Measurements from ENCODE around the gene PRDM11. TPM values are rescaled to one million over a fixed set of nuclear protein-coding genes. Genes with fewer than 3 reads are reported as not detected.
"Not testable (repeated sequence)": the region's sequence is repeated elsewhere in the genome, so short reads cannot be mapped to it uniquely, and the experiment has no call there.

The PRDM11 gene
- total RNA-seq, 1 experiment from 2014 or later = 2.9 TPM

DNA sequence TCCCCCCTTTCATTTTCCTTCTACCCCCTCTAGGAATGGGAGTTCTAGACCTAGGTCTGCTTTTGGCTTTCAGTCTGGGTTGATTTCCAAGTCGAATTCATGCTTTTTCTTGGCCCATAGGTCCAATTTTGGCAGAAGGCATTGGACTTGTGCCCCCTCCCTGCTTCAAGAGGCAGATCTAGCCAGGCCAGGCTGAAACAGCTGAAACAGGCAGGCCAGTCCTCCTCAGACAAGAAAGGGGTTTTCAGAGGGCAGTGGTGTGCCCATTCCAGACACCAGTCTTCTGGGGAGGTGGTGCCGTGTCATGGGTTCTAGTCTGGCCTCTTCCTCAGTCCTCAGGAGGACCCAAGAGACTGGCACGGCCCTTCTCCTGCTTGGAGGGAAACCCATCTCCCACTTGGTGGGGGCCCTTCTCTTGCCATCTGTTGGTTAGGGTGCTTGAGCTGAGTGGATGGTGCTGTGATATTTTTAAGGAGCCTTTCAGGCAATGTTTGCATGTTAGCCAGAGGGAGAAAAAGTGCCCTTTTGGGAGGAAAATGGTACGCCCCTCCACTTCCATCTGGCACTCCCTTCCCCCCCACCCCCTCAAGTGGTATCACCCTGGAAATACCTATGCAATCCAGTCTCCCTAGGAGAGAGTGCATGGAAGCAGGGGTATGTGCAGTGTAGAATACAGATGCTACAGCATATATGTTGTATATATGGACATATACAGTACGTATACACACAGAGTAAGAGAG is 86.1 kb downstream of the PRDM11 start:
- DNase-seq (ENCODE audit: low read depth) = no peak

DNA sequence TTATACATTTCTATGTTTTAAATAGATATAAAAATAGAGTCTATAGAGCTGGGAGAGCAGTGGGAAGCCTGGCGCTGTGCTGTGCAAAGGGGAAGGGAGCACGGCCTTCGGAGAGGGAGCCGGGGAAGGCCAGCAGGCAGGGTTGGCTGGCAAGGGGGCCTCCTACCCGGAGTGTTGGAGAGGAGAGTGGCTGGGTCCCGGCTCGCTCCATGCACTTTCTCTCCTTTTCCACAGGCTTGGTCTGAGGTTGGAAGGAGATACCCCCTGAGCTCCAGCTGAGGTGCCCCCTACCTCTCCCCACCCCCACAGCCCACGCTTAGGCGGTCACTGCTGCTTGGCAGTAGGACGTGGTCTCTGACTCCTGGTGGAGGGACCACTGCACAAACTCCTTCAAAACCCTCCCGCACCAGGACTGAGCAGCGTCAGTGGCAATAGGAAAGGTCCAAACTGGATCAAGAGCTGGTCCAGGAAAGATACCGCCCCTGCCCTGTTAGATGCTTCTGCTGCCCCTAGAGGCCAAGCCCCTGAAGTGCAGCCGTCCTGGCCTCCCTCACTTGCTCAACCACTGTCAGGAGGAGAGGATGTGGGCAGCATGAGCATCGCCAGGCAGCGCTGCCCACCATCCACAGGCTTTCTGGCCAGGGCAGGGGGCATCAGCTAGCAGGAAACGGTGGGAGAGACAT is 86.8 kb downstream of the PRDM11 start:
- DNase-seq (ENCODE audit: low read depth) = peak; percentile 46

- no peak for DNase-seq (ENCODE audit: low read depth)
Observed at GRCh38 chr11:45233804-45234170, 87.3 kb downstream of the PRDM11 start.

GRCh38 chr11:45234306-45235006 is 88.0 kb downstream of the PRDM11 start:
- no peak for DNase-seq (ENCODE audit: low read depth)

DNA sequence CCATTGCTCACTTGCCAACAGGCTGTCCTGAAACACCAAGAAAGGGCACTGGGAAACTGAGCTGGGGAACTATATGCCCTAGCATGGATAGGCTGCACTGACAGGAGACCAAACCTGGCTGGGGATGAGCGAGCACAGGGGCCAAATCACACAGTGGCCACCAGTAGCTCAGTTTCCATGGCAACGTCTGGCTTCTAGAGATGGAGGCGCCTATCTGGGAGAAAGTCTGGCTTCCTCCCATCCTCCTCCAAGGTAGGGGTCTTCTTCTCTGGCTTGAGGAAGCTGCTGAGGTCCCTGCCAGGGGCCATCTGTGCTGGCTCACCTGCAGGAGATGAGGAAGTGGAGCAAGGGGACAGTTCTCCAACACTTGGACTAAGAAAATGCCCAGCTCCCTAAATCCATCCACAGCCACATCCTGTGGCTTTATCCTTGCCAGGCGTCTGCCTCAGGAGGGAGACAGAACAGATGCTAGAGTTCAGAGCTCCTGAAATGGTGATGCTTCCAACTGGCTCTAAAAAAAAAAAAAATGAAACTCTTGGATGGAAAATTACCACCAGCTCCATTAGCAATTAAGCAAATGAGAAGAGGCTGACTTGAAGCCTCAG is 91.4 kb downstream of the PRDM11 start:
- no peak for DNase-seq (ENCODE audit: low read depth)

GRCh38 chr11:45238724-45239123 is 92.3 kb downstream of the PRDM11 start:
- peak; percentile 36 for DNase-seq (ENCODE audit: low read depth)

- no peak for DNase-seq (ENCODE audit: low read depth)
Observed at GRCh38 chr11:45239733-45240132, 93.3 kb downstream of the PRDM11 start.

GRCh38 chr11:45243967-45244366 is 97.5 kb downstream of the PRDM11 start:
- DNase-seq (ENCODE audit: low read depth) = no peak

DNA sequence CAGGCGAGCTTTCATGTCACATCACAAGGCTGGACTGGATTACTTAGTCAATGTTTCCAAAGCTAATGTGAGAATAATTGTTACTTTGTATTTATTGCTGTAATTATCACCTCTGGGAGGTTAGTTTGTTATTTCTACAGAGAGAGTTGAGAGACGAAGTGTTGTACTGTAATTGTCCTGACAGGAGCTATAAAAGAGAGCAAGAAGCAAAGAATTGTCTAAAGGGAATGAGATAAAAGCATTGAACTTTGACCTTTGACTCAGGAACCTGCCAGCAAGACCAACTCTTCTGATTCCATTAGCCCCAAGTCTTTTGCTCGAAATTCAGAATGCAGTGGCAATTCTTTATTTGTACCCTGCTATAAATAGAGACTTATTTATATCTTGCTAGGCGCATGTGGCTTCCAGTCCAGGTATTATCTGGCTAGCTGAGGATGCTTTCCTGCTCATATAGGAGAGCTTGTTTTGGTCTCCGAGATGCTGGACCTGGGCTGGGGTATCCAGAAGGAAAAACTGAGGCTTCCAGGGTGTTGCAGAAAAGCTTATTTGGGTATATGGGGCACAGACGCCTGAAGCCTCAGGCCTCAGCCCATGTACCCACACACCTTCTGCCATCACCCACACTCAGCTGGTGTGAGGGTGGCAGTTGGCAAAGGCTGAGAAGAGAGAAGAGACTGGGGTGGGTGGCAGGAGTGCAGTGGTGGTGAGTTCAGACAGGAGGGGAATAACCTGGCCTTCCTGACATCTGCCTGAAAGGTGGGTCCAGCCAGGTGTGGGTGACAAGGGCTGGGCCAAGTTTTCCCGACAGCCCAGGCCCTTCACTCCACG is 99.0 kb downstream of the PRDM11 start:
- no peak for DNase-seq (ENCODE audit: low read depth)

GRCh38 chr11:45246241-45246640 is 99.8 kb downstream of the PRDM11 start:
- DNase-seq (ENCODE audit: low read depth) = no peak

DNA sequence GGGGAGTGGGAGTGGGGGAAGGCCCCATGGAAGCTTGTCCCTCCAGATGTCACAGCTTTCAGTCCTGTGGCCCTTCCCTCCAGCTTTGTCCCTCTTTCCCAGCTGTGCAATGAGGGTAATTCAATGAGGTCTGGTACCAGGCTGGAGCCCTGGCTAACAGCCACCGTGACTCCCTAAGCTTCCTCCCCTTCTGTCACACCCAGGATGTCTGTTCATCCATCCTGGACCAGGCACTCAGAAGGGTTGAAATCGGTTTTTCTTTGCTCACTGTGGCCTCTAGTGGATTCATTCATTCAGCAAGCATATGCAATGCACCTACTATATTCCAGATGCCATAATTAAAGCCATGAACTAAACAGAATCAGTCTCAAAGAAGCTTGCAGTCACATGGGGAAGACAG is 101.0 kb downstream of the PRDM11 start:
- peak; percentile 47 for DNase-seq (ENCODE audit: low read depth)

- no peak for DNase-seq (ENCODE audit: low read depth)
Observed at GRCh38 chr11:45248501-45249011, 102.1 kb downstream of the PRDM11 start.

DNA sequence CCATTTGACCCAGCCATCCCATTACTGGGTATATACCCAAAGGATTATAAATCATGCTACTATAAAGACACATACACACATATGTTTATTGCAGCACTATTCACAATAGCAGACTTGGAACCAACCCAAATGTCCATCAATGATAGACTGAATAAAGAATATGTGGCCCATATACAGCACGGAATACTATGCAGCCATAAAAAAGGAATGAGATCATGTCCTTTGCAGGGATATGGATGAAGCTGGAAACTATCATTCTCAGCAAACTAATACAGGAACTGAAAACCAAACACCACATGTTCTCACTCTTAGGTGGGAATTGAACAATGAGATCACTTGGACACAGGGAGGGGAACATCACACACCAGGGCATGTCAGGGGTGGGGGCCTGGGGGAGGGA is 102.9 kb downstream of the PRDM11 start:
- not testable (repeated sequence) for DNase-seq (ENCODE audit: low read depth)

DNA sequence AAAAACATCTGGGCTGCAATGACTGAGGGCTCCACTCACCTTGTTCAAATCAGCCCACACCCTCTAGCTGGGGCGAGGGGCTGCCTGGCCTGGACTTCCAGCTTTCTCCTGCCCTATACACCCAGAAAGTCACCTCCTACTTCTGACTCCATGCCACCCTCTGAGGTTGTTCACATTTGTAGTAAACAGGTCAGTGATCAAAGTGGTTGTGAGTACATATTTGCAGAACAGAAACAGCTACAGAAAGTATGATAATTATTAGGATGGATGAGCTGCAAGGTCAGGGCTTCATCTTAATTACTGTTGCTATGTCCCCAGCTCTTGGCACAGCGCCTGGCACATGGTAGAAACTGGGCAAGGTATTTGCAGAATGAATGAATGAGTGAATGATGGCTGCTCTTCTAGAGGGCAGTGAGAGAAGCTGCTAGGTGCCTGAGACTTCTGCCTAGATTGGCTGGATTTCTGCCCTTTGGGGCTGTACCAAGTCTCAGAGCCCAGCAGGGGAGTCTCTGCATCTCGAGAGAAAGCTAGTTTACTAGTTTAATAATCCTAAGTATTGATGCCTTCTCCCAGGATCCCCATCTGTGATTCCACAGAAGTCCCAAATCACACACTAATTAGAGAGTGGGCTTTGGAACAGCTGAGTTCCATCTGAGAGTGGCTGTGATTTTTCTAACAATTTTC is 103.7 kb downstream of the PRDM11 start:
- DNase-seq (ENCODE audit: low read depth) = no peak

DNA sequence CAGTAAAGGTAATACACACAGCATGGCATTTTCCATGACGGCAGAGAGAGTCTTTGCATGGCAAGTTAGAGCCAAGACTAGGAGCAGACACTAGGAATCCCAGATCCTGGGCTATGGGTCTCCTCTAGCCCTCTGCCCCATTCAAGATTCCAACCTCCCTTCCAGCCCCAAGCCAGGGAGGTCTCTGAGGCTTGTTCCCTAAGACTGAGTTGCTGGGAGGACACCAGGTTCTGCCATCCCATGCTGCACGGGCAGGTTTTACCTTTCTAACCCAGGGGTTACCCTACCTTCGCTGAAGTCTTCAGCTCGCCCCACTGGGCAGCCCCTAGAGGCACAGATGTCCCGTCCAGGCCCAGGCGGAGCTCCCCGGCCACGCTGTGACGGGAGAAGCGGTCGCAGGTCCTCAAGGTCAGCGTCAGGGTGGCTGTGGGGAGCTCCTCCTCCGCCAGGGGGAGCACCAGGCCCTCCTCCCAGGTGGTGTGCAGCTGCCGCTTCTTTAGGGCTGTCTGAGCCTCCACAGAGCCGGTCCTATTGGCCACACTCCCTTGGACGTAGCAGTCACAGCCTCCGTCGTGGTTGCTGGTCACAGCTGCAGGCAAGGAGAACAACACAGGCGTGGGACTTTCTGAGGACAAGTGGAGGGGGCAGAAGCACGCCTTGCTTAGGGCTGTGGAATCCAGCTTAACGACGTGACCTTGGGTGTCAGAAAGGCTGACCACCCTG is 105.9 kb downstream of the PRDM11 start:
- DNase-seq (ENCODE audit: low read depth) = peak; percentile 78

- DNase-seq (ENCODE audit: low read depth) = no peak
Observed at GRCh38 chr11:45252877-45253276, 106.4 kb downstream of the PRDM11 start.

DNA sequence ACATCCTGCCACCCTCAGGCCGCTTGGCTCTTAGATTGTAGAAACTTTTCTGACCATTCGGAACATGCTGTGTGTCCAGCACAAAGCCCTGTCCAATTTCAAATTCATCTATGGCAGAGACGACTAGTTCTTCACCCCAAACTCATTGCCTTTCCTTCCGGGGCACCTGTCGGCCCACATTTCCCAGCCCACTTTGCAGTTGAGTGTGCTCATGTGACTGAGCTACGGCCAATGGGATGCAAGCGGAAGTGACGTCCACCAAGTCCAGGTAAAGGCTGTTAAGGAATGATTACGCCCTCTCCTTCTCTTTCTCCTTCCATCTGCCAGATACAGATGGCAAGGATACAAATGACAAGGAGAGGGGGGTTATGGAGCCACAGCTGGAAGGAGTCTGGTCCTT is 107.2 kb downstream of the PRDM11 start:
- no peak for DNase-seq (ENCODE audit: low read depth)

DNA sequence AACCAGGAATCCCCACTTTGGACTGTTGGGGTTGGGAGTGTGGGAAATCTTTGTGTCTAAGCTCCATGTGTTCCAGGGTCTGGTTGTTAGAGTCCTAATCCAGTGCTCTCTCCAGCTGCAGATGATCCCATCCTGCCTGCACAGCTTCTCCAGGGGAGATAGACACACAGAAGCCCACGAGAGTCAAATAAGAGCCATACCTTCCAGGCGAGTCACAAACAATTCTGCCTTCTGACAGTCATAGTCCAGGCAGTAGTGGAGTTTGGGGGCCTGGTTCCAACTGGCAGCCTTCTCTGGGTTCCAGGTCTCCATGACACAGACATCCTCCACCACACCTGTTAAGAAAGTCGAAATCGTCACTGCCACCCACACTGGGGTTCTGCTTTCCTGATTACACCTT is 107.6 kb downstream of the PRDM11 start:
- DNase-seq (ENCODE audit: low read depth) = no peak

- no peak for DNase-seq (ENCODE audit: low read depth)
Observed at GRCh38 chr11:45258982-45259530, 112.6 kb downstream of the PRDM11 start.

DNA sequence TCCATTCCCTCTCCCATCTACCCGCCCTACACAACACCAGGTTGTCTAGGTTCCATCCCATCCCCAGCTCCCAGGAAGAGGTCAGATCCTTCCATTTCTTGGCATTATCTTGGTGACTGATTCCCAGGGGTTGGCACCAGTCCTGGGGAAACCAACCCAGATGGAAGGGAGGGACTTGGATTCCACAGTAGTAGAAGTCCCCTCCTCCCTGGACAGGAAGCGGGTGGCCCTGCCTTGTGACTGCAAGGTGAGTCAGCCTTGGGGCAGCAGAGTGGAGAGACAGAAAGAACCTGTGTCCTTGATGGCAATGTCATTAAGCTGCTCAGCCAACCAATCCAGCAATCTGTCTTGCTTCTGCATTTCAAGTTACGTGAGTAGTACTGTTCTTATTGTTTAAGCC is 113.2 kb downstream of the PRDM11 start:
- peak; percentile 78 for DNase-seq (ENCODE audit: low read depth)
